Head of caudate nucleus (tissue), 42 donors: ENCODE results near the gene NOP53.
"Not testable (repeated sequence)": the region's sequence is repeated elsewhere in the genome, so short reads cannot be mapped to it uniquely, and the experiment has no call there.

ENCODE experiments used
- DNase-seq, 42 donors: peaks; one replicate each; pipeline versions ENCODE4 v3.0.0 to v3.0.0-alpha.2; 2020 to 2021; ENCODE audit warnings: mixed read lengths in 7 of 42
- intact Hi-C: fragments of 100-400 bp; cut with DNase I; formaldehyde crosslinking; loops from one replicate; pipeline ENCODE4 v1.15.0; 2022

The NOP53 gene

DNA sequence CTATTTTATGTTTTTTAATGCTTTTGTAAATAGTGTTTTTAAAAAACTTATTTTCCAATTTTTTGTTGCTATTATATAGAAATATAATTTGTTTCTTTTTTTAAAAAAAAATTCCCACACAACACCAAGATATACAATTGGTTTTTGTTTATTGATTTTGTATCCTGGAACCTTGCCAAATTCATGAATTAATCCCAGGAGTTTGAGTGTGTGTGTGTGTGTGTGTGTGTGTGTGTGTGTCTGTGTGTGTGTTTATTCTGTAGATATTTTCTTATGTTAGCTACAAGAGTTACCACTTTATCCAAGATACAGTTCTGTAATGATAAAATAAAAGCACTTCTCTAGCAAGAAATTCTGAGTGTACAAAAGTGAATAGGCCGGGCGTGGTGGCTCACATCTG lies 51.4 kb downstream of the NOP53 start:
- intact Hi-C loops, result no loop called here
- DNase-seq, result no peak

DNA sequence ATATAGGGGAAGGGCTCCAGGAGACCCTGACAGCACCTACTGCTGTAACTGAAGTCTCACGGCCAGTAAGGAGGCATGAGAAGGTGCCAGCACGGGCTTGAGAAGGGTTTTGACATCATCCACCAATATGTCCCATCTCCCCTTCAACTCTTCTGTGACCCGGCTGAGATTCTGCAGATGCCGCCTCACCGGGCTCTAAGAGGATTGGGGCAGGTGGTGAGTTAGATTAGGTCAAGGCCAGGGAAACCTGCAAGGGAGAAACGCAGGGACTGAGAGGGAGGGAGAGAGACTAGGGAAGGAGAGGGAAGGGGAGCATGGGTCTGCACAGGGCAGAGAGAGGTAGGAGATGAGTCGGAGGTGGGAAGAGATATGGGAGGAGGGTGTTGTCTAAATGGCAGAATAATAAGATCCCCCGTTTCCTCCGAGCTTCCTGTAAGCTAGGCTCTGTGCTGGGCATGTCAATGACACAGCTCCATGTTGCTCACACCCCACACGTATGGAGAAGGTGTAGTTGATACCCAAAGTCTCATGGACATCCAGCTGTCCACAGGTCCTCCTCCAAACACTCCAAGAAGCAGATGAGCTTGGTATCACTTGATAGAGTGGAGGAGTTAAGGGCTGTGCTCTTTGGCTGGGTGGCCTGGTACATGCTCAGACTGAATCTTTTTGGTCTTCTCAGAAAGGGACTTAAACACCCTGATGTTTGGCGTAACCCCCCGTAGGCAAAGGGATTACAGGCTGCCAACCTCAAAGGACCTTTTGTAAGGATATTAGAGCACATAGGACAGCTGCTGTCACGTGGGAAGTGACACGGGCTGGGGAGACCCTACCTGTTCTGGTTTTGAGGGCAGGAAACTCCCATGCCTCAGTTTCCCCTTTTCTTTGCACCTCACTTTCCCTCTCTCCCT lies 52.9 kb downstream of the NOP53 start:
- intact Hi-C loops, result no loop called here
- no peak for DNase-seq

DNA sequence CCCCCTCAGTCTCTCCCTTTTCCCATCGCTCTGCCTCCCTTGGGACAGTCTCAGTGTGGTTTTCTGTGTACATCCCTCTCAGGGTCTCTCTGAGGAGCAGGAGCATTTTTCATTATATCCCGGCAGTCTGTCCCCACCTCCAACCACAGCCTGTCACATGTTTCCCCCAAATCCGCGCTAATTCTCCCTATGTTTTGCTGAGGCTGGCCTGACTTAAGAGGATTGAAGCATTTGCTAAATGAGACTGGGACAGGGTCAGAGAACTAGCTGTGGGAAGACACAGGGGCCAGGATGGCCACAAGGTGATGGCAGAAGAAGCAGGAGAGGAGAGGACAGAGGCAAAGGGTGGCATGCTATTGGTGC lies 53.5 kb downstream of the NOP53 start:
- intact Hi-C loops, result no loop called here
- DNase-seq, result no peak

DNA sequence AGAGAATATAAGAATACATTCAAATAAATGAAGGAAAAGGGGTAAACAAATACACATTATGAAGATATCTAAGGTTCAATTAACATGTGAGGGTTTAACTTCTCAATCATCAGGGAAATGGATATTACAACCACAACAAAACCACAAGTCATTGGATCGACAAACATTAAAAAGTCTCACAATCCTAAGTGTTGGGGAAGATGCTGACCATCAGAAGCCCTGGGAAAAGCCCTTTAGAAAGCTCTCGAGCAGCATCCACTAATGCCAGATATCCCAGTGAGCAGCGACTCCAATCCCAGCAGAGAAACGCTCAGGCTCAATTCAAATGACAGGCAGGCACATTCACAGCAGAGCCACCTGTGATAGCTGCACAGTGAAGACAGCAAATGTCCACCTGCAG lies 55.9 kb downstream of the NOP53 start:
- DNase-seq, result no peak
- intact Hi-C loops, result no loop called here

DNA sequence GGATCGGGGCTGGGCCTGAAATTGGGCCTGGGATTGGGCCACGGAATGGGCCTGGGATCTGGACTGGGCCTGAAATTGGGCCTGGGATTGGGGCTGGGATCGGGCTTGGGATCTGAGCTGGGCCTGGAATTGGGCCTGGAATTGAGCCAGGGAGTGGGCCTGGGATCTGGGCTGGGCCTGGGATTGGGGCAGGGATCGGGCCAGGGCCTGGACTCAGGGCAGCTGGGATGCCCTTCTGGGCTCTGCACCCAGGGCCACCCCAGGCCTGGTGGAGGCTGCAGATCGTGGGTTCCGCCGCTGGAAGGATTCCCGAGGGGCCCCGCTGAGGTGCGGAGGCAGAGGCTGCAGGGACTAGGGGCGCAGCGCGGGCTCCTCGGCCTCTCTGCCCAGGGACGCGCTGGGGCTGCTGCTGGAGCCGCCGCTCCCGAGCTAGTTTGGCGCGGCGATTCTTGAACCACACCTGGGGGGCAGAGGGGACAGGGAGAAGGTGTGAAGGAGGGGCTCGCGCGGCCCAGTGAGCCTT lies 57.2 kb downstream of the NOP53 start:
- no peak for DNase-seq
- intact Hi-C loops, result no loop called here

GRCh38 chr19:47803148-47803547 lies 57.8 kb downstream of the NOP53 start:
- intact Hi-C loops, DNase-seq: not testable (repeated sequence)

- intact Hi-C loops, DNase-seq: not testable (repeated sequence)
These were observed 58.3 kb downstream of the NOP53 start for GRCh38 chr19:47803671-47804070.

DNA sequence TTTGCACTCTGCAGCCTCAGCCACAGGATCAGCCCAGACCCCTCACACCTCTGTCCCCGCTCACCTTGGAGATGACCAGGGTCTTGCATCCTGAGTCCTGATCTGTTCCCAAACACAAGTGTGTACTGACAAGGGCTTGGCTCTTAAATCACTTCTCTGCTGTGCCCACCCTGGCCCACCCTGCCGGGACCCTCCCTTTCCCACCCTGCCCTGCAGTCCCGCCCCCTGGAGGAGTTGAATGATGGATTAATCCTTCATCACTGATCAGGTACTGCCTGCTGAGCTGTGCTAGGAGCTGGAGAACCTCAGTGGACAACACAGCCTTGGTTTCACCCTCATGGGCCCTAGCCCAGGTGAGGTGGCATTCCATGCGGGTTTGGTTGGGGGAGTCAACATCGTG lies 59.1 kb downstream of the NOP53 start, which contains the start of gene TPRX1:
Gene TPRX1 (minus strand): TSS at position 101 of the 400 bp plus-strand sequence. CDS start 12 bp downstream, at position 89.
- DNase-seq, intact Hi-C loops: not testable (repeated sequence)

DNA sequence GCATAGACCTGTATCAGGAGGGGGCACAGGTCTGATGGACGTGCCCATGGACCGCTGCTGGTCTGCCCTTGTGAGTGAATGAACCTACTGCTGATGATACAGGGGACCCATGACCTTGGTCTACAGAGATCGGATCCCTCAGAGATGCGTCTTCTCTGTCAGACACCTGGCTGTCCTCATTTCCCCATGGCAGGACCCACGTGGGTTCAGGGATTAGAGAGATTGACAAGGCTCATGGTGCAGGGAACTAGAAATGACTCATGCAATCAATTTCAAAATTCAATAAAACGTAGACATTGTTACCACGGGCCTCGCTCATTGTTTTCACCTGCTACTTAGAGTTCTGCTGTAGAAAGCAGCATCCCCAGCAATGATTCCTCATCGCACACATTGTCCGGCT lies 60.0 kb downstream of the NOP53 start:
- intact Hi-C loops, result no loop called here

GRCh38 chr19:47806435-47806834 lies 61.1 kb downstream of the NOP53 start:
- no peak for DNase-seq
- intact Hi-C loops, result no loop called here

More for the DNA sequence above, 60.0 kb downstream of the NOP53 start:
- DNase-seq, result peak in 20 of 42 donors; percentile 17 to 72 (median 44)
